Pancreas (tissue), 10 donors: ENCODE data around the gene RNF157. TPM values are rescaled to one million over a fixed set of nuclear protein-coding genes. Genes with fewer than 3 reads are reported as not detected.
A peak's percentile ranks its signal among the peaks of the same experiment; 100 is the strongest.
"Not testable (repeated sequence)": the region's sequence is repeated elsewhere in the genome, so short reads cannot be mapped to it uniquely, and the experiment has no call there.

Experiments
- ATAC-seq, 4 donors: fragments of 200-7000 bp; cut with Tn5 transposase; one replicate each; pipeline versions ENCODE4 v1.8.0 to v1.9.1; 2020; ENCODE audit warnings: mild to moderate bottlenecking in 4 of 4, moderate library complexity in 4 of 4
- DNase-seq, 6 donors: peaks; one replicate each; pipeline ENCODE4 v3.0.0-alpha.2; 2020
- FAIRE-seq: peaks from 2 replicates; lab custom pipeline; 2012; peaks lifted over from hg19 to GRCh38; lab: Jason Lieb, UNC
- H3K27ac ChIP-seq, 4 donors: fragments of 200-600 bp; sonication (generic); 1 replicate in 3 of 4; 2 replicates in 1 of 4; pipeline versions ENCODE4 v1.5.0 to v1.8.0; 2020
- H3K27me3 ChIP-seq, 4 donors: fragments of 200-600 bp; one replicate each; pipeline ENCODE4 v1.8.0; 2021
- H3K36me3 ChIP-seq, 3 donors: fragments of 200-600 bp; sonication (generic) in 1 of 3; one replicate each; pipeline versions ENCODE4 v1.5.0 to v1.8.0; 2020 to 2021
- H3K4me1 ChIP-seq, 3 donors: fragments of 200-600 bp; one replicate each; pipeline ENCODE4 v1.8.0; 2021
- H3K4me3 ChIP-seq, 4 donors: fragments of 200-600 bp; sonication (generic) in 2 of 4; one replicate each; pipeline versions ENCODE4 v1.5.0 to v1.8.0; 2020 to 2021
- H3K9me3 ChIP-seq, 4 donors: fragments of 200-600 bp; one replicate each; pipeline ENCODE4 v1.8.0; 2021
- CTCF ChIP-seq, 4 donors: fragments of 200-600 bp; sonication (generic) in 3 of 4; IDR thresholded peaks; one replicate each; pipeline versions ENCODE4 v1.5.0 to v1.8.0; 2021; ENCODE audit warnings: antibody characterized with exemption in 4 of 4
- WGBS, 2 donors: extraction: QIAGEN DNeasy Blood & Tissue Kit; methylation state at CpG; one replicate each; pipeline ENCODE4 v1.1.7; 2013; 5-methylcytosine and 5-hydroxymethylcytosine counted together
- intact Hi-C, 3 donors: fragments of 100-400 bp; cut with DNase I; formaldehyde crosslinking; loops; one replicate each; pipeline versions ENCODE4 v1.11.1 to v1.14.2; 2022
- polyA plus RNA-seq, 2 donors: library from polyadenylated mRNA; stranded (reverse); fragments of 200-250 nt; gene quantifications; one replicate each; pipeline ENCODE4 v1.2.3, GENCODE V29; 2013
- total RNA-seq, 6 donors: library from RNA; stranded (reverse); fragmentation: NEBNext Ultra II Directional in 4 of 6; extraction: Animal tissue kit (Norgen Biotek cat#: 25700) in 4 of 6; gene quantifications; one replicate each; pipeline versions ENCODE4 v1.2.1 to v1.2.4, GENCODE V29; 2021 to 2023
- donor health status: healthy with polysubstance abuse.
- donor health status: DM: no; HTN: no; CAD: no; lungs with moderate emphysema.
- donor health status: DM: no; HTN: no; CAD: no.
- donor health status: control.
- donor health status: control.
- donor health status: Bipolar disorder and iron deficiency.
- donor health status: DM: yes; HTN: yes; CAD: no.
- donor health status: DM: no; HTN: no; CAD: no.
- donor health status: DM: no; HTN: no; CAD: no.
- donor health status: DM: yes; HTN: yes; CAD: no.

Gene RNF157
- total and polyA plus RNA-seq, 8 donors, result 0.87 to 6.4 (median 3.3) TPM

- intact Hi-C loops, result no loop called here
- Histone ChIP-seq H3K27me3 (no peaks in the 10 kb centered on the region), H3K9me3 (no peaks in the 10 kb centered on the region), H3K4me1 (peaks cover 29 to 56% (median 29%) of the 10 kb centered on the region in 3 donors), H3K4me3 (no peak overlapping the region), H3K36me3 (peaks cover 0 to 8% (median 0%) of the 10 kb centered on the region in 3 donors), H3K27ac (peak overlapping the region in 1 of 4 donors; percentile 92)
- 79 to 85% methylated on average over 26 of the region's 26 CpGs for WGBS, 2 donors
- FAIRE-seq (no peak), ATAC-seq (no peak), DNase-seq (peak in 4 of 6 donors; percentile 29 to 75 (median 54))
- no peak for TF ChIP-seq CTCF (IDR thresholded peaks at IDR 0.05)
These were observed 29.9 kb upstream of the RNF157 start for GRCh38 chr17:76270127-76270592.

GRCh38 chr17:76268991-76269981 is 29.0 kb upstream of the RNF157 start:
- 73 to 74% methylated on average over 12 of the region's 12 CpGs for WGBS, 2 donors
- H3K4me1 ChIP-seq, result peaks cover 29 to 60% (median 33%) of the 10 kb centered on the region in 3 donors
- H3K27me3 ChIP-seq, result no peaks in the 10 kb centered on the region
- TF ChIP-seq CTCF (IDR thresholded peaks at IDR 0.05), result no peak
- intact Hi-C loops, result no loop called here
- DNase-seq (peak in 1 of 6 donors; percentile 22), ATAC-seq (no peak), FAIRE-seq (no peak)
- peak overlapping the region in 2 of 4 donors; percentile 50 to 92 for H3K27ac ChIP-seq
- no peaks in the 10 kb centered on the region for H3K9me3 ChIP-seq
- H3K36me3 ChIP-seq, result peaks cover 0 to 8% (median 0%) of the 10 kb centered on the region in 3 donors
- no peak overlapping the region for H3K4me3 ChIP-seq

GRCh38 chr17:76268015-76268749 is 27.9 kb upstream of the RNF157 start:
- H3K4me1 ChIP-seq, result peaks cover 39 to 71% (median 44%) of the 10 kb centered on the region in 3 donors
- intact Hi-C loops, result no loop called here
- peaks cover 0 to 8% (median 0%) of the 10 kb centered on the region in 3 donors for H3K36me3 ChIP-seq
- 38 to 45% methylated on average over 9 of the region's 9 CpGs for WGBS, 2 donors
- no peaks in the 10 kb centered on the region for H3K27me3 ChIP-seq
- DNase-seq (peak in 5 of 6 donors; percentile 52 to 74 (median 66)), ATAC-seq (peak in 1 of 4 donors; percentile 2), FAIRE-seq (no peak)
- peak overlapping the region in 3 of 4 donors; percentile 16 to 92 (median 50) for H3K27ac ChIP-seq
- H3K9me3 ChIP-seq, result no peaks in the 10 kb centered on the region
- H3K4me3 ChIP-seq, result peak overlapping the region in 1 of 4 donors; percentile 15
- no peak for TF ChIP-seq CTCF (IDR thresholded peaks at IDR 0.05)

GRCh38 chr17:76267581-76268001 is 27.3 kb upstream of the RNF157 start:
- H3K9me3 ChIP-seq, intact Hi-C loops, H3K27me3 ChIP-seq, H3K36me3 ChIP-seq, ATAC-seq, DNase-seq, FAIRE-seq: not testable (repeated sequence)
- Histone ChIP-seq H3K4me1 (peaks cover 44 to 74% (median 44%) of the 10 kb centered on the region in 3 donors), H3K27ac (peak overlapping the region in 2 of 4 donors; percentile 50 to 92), H3K4me3 (peak overlapping the region in 1 of 4 donors; percentile 84)
- 85 to 86% methylated on average over 13 of the region's 13 CpGs for WGBS, 2 donors
